PC-9 (cell line): ENCODE results near the gene MKX. TPM values are rescaled to one million over a fixed set of nuclear protein-coding genes. Genes with fewer than 3 reads are reported as not detected.

ENCODE experiments used
- BruUV-seq: library from RNA; stranded (reverse); fragments of 400-500 nt; replicated peaks from 2 replicates; lab custom pipeline; 2021; lab: Mats Ljungman, UMichigan
- CTCF ChIA-PET: fragments of 300-600 bp; sonication (Branson Sonifier 250); formaldehyde crosslinking; loops from one replicate; lab custom pipeline; 2022; ENCODE audit warnings: antibody characterized with exemption; lab: Charles Lee
- POLR2A ChIA-PET: fragments of 300-600 bp; sonication (Branson Sonifier 250); formaldehyde crosslinking; loops from one replicate; lab custom pipeline; 2022; ENCODE audit warnings: antibody characterized with exemption; ENCODE audit not compliant: unreplicated experiment; lab: Charles Lee
- DNase-seq, 2 experiments: peaks; one replicate each; pipeline versions ENCODE4 v3.0.0 to v3.0.0-alpha.2; 2015 to 2022; ENCODE audit warnings: mixed read lengths in 1 of 2
- H2AFZ ChIP-seq: fragments of 200-600 bp; sonication (generic); 2 replicates; pipeline ENCODE4 v1.8.1; 2017; ENCODE audit warnings: antibody characterized with exemption
- H3F3A ChIP-seq: fragments of 200-600 bp; sonication (generic); 2 replicates; pipeline ENCODE4 v1.8.1; 2017; ENCODE audit warnings: antibody characterized with exemption, mild to moderate bottlenecking, low read depth; ENCODE audit not compliant: insufficient read depth
- H3K27ac ChIP-seq: fragments of 200-600 bp; sonication (generic); 2 replicates; pipeline ENCODE4 v1.6.1; 2016; ENCODE audit warnings: mixed run types
- H3K27me3 ChIP-seq: fragments of 200-600 bp; sonication (generic); 2 replicates; pipeline ENCODE4 v1.6.1; 2016; ENCODE audit warnings: low read depth, mixed run types; ENCODE audit not compliant: insufficient read depth
- H3K36me3 ChIP-seq: fragments of 200-600 bp; sonication (generic); 2 replicates; pipeline ENCODE4 v1.6.1; 2016; ENCODE audit warnings: low read depth, mixed run types
- H3K4me1 ChIP-seq: fragments of 200-600 bp; sonication (generic); replicated peaks from 2 replicates; pipeline ENCODE4 v1.6.1; 2016; ENCODE audit warnings: mixed run types; ENCODE audit not compliant: insufficient read depth
- H3K4me2 ChIP-seq: fragments of 200-600 bp; sonication (generic); 2 replicates; pipeline ENCODE4 v1.6.1; 2017; ENCODE audit warnings: mixed run types
- H3K4me3 ChIP-seq: fragments of 200-600 bp; sonication (generic); 2 replicates; pipeline ENCODE4 v1.6.1; 2016; ENCODE audit warnings: mixed run types
- H3K79me2 ChIP-seq: fragments of 200-600 bp; sonication (generic); 2 replicates; pipeline ENCODE4 v1.6.1; 2017; ENCODE audit warnings: low read depth, mixed run types
- H3K9me2 ChIP-seq: fragments of 200-600 bp; sonication (generic); 2 replicates; pipeline ENCODE4 v1.8.1; 2017; ENCODE audit warnings: mild to moderate bottlenecking; ENCODE audit not compliant: insufficient read depth
- H3K9me3 ChIP-seq: fragments of 200-600 bp; sonication (generic); 2 replicates; pipeline ENCODE4 v1.8.1; 2016; ENCODE audit warnings: low read depth; ENCODE audit not compliant: insufficient read depth
- H4K20me1 ChIP-seq: fragments of 200-600 bp; sonication (generic); 2 replicates; pipeline ENCODE4 v1.8.1; 2017; ENCODE audit not compliant: insufficient read depth
- EZH2 ChIP-seq: fragments of 200-600 bp; sonication (generic); IDR thresholded peaks from 2 replicates; pipeline ENCODE4 v1.8.0; 2017; ENCODE audit warnings: antibody characterized with exemption, low read depth
- intact Hi-C: fragments of 100-400 bp; cut with micrococcal nuclease; formaldehyde crosslinking; loops from one replicate; pipeline ENCODE4 v1.10.0; 2022; ENCODE audit not compliant: unreplicated experiment
- total RNA-seq: library from RNA; stranded (reverse); gene quantifications from 2 replicates; pipeline ENCODE4 v1.2.3, GENCODE V29; 2021
- TF ChIP-seq, protein P1 (sequence below): fragments of 200-600 bp; sonication (generic); conservative IDR thresholded peaks from 2 replicates; pipeline ENCODE4 v1.6.1; 2017; ENCODE audit warnings: mixed run types, antibody characterized with exemption, mild to moderate bottlenecking, moderate library complexity

Gene MKX
- total RNA-seq, 1 experiment from 2014 or later, result not detected

DNA sequence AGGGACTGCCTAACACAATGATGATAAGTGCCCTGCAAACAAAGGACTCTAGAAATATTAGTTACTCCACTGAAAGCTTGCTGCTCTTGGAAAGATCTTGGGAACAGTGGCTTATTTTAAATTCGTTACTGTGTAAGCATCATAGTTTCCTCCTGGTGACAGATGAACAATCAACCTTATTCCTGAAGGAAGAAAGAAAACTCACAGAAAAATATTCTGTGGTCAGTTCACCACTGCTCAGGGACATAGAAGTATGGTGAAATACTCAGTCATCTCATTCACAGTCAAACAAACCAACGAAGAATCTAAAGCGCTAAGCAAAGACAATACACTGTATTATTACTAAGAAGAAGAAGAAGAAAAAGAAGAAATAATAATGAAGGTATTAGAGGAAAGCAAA, 27.8 kb downstream of the MKX start:
- no peaks in the 10 kb centered on the region for H4K20me1 ChIP-seq
- no peaks in the 10 kb centered on the region for H3K9me2 ChIP-seq
- no peak for DNase-seq
- no peak for TF ChIP-seq EZH2
- TF ChIP-seq, protein P1, sequence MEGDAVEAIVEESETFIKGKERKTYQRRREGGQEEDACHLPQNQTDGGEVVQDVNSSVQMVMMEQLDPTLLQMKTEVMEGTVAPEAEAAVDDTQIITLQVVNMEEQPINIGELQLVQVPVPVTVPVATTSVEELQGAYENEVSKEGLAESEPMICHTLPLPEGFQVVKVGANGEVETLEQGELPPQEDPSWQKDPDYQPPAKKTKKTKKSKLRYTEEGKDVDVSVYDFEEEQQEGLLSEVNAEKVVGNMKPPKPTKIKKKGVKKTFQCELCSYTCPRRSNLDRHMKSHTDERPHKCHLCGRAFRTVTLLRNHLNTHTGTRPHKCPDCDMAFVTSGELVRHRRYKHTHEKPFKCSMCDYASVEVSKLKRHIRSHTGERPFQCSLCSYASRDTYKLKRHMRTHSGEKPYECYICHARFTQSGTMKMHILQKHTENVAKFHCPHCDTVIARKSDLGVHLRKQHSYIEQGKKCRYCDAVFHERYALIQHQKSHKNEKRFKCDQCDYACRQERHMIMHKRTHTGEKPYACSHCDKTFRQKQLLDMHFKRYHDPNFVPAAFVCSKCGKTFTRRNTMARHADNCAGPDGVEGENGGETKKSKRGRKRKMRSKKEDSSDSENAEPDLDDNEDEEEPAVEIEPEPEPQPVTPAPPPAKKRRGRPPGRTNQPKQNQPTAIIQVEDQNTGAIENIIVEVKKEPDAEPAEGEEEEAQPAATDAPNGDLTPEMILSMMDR, result no peak
- ChIA-PET CTCF (no interaction called here), POLR2A (no interaction called here)
- H3K27me3 ChIP-seq, result peaks cover 17% of the 10 kb centered on the region; the same call in 1 of the 2 replicates
- intact Hi-C loops, result no loop called here
- H3K4me2 ChIP-seq, result no peak overlapping the region
- H3K79me2 ChIP-seq, result no peaks in the 10 kb centered on the region
- BruUV-seq, result no TSS peak
- H2AFZ ChIP-seq, result no peak overlapping the region
- no peaks in the 10 kb centered on the region for H3K36me3 ChIP-seq
- H3K4me3 ChIP-seq, result no peak overlapping the region
- H3K27ac ChIP-seq, result no peak overlapping the region
- no peaks in the 10 kb centered on the region for H3K9me3 ChIP-seq
- H3F3A ChIP-seq, result no peaks in the 10 kb centered on the region
- no peaks in the 10 kb centered on the region for H3K4me1 ChIP-seq

DNA sequence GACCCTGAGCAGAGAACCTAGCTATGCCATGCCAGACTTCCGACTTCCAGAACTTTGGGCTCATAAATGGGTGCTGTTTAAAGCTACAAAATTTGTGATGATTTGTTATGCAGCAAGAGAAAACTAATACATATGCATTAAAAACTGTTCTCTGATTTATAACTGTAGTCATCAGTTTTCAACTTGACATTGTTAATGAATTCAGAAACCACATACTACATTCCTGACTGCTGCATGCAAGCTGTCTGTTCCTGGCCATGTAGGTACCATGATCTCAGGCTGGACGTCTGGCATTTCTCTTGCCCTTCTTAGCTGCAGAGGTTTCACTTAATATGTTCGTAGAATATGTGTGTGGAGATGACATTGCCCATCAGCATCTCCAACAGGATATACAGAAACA, 28.4 kb downstream of the MKX start:
- intact Hi-C loops, result no loop called here
- H2AFZ ChIP-seq, result no peak overlapping the region
- peaks cover 17% of the 10 kb centered on the region; the same call in 1 of the 2 replicates for H3K27me3 ChIP-seq
- no peak overlapping the region for H3K4me2 ChIP-seq
- H3K27ac ChIP-seq, result no peak overlapping the region
- no peaks in the 10 kb centered on the region for H4K20me1 ChIP-seq
- CTCF ChIA-PET, result no interaction called here
- H3K9me2 ChIP-seq, result no peaks in the 10 kb centered on the region
- no peaks in the 10 kb centered on the region for H3F3A ChIP-seq
- BruUV-seq, result no TSS peak
- H3K36me3 ChIP-seq, result no peaks in the 10 kb centered on the region
- H3K4me3 ChIP-seq, result no peak overlapping the region
- H3K9me3 ChIP-seq, result no peaks in the 10 kb centered on the region
- no peaks in the 10 kb centered on the region for H3K4me1 ChIP-seq
- no peak for DNase-seq
- H3K79me2 ChIP-seq, result no peaks in the 10 kb centered on the region
- no peak for TF ChIP-seq EZH2
- TF ChIP-seq, protein P1, result no peak
- POLR2A ChIA-PET, result no interaction called here

DNA sequence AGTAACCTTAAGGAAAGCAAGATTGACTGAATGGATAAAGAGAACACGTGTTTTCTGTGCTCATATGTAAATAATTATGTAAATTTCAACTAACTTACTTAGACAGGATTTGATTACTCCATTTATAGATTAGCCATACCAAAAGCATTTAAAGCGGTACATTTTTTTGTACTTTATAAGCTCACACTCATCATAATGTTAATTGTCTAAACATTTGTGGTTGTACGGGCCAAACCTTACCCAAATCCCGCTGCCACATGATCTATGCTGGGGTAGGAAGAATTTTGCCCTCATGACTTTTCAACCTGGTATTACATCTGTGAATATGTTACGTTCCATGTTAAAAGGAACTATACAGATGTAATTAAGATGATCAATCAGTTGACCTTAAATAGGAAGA, 29.1 kb downstream of the MKX start:
- no peak overlapping the region for H3K4me2 ChIP-seq
- no peaks in the 10 kb centered on the region for H3F3A ChIP-seq
- peaks cover 17% of the 10 kb centered on the region; the same call in 1 of the 2 replicates for H3K27me3 ChIP-seq
- no peak overlapping the region for H3K27ac ChIP-seq
- no peaks in the 10 kb centered on the region for H3K36me3 ChIP-seq
- TF ChIP-seq EZH2, result no peak
- TF ChIP-seq, protein P1, result no peak
- BruUV-seq, result no TSS peak
- H4K20me1 ChIP-seq, result no peaks in the 10 kb centered on the region
- H2AFZ ChIP-seq, result no peak overlapping the region
- POLR2A ChIA-PET, result no interaction called here
- H3K9me2 ChIP-seq, result no peaks in the 10 kb centered on the region
- DNase-seq, result no peak
- no peaks in the 10 kb centered on the region for H3K79me2 ChIP-seq
- CTCF ChIA-PET, result no interaction called here
- H3K9me3 ChIP-seq, result no peaks in the 10 kb centered on the region
- no peaks in the 10 kb centered on the region for H3K4me1 ChIP-seq
- H3K4me3 ChIP-seq, result no peak overlapping the region
- intact Hi-C loops, result no loop called here
